Fibroblast of lung (primary cell): ENCODE data around the gene CRNN.

Experiments used
- EZH2 ChIP-seq: IDR thresholded peaks from 2 replicates; pipeline ENCODE4 v1.5.1; 2012; ENCODE audit warnings: low read length, control low read depth, mild to moderate bottlenecking; ENCODE audit errors: missing control alignments
- TF ChIP-seq, protein P1 (sequence below), 2 donors: IDR thresholded peaks in 1 of 2; conservative IDR thresholded peaks in 1 of 2; 1 replicate in 1 of 2; 2 replicates in 1 of 2; pipeline ENCODE4 v1.5.1; 2011 to 2012; ENCODE audit warnings: low read length in 2 of 2, control low read depth in 1 of 2, inconsistent platforms in 1 of 2, low read depth in 1 of 2, mild to moderate bottlenecking in 1 of 2

- TF ChIP-seq, protein P1, sequence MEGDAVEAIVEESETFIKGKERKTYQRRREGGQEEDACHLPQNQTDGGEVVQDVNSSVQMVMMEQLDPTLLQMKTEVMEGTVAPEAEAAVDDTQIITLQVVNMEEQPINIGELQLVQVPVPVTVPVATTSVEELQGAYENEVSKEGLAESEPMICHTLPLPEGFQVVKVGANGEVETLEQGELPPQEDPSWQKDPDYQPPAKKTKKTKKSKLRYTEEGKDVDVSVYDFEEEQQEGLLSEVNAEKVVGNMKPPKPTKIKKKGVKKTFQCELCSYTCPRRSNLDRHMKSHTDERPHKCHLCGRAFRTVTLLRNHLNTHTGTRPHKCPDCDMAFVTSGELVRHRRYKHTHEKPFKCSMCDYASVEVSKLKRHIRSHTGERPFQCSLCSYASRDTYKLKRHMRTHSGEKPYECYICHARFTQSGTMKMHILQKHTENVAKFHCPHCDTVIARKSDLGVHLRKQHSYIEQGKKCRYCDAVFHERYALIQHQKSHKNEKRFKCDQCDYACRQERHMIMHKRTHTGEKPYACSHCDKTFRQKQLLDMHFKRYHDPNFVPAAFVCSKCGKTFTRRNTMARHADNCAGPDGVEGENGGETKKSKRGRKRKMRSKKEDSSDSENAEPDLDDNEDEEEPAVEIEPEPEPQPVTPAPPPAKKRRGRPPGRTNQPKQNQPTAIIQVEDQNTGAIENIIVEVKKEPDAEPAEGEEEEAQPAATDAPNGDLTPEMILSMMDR (conservative IDR thresholded peaks at IDR 0.05 in 1 of 2, IDR thresholded peaks at IDR 0.05 in 1 of 2; ENCODE audit: low read depth in 1 of 2, low read length in 2 of 2), result no peak
- TF ChIP-seq EZH2, result no peak
Observed at GRCh38 chr1:152408664-152409063, 5.4 kb downstream of the CRNN start.
